ENCODE data around the gene LIN7B. TPM values are rescaled to one million over a fixed set of nuclear protein-coding genes. Genes with fewer than 3 reads are reported as not detected.

Gene LIN7B
- total and polyA plus RNA-seq, 2 of the 13 experiments (the other 11 are each of a cell fraction or from before 2014, with no cell fraction given): 5.3 to 7.6 TPM

- TF ChIP-seq ARID4A (CRISPR knock-in tag; IDR thresholded peaks at IDR 0.05; ENCODE audit: borderline replicate concordance): peak; percentile 94; the same call in 1 of the 2 replicates
- peak; percentile 71 for TF ChIP-seq ZNF503 (CRISPR knock-in tag; IDR thresholded peaks at IDR 0.05)
- TF ChIP-seq ELF3 (CRISPR knock-in tag; IDR thresholded peaks at IDR 0.05): peak; percentile 43; the same call in 1 of the 2 replicates
- peak; percentile 68 for TF ChIP-seq MED1 (CRISPR knock-in tag; IDR thresholded peaks at IDR 0.05)
- TF ChIP-seq ZNF263 (CRISPR knock-in tag; IDR thresholded peaks at IDR 0.05): peak; percentile 31; the same call in 1 of the 2 replicates
- no peak for TF ChIP-seq ZNF317 (CRISPR knock-in tag; IDR thresholded peaks at IDR 0.05)
- TF ChIP-seq ZNF431 (CRISPR knock-in tag; IDR thresholded peaks at IDR 0.05; ENCODE audit: borderline replicate concordance, low read depth): peak; percentile 78; the same call in 1 of the 2 replicates
- no peak; the same call in 1 of the 2 replicates for TF ChIP-seq ZBTB8A (CRISPR knock-in tag; IDR thresholded peaks at IDR 0.05; ENCODE audit: borderline replicate concordance, low read depth)
- TF ChIP-seq ZNF256 (CRISPR knock-in tag; conservative IDR thresholded peaks at IDR 0.05): no peak; the same call in 1 of the 2 replicates
- TF ChIP-seq NR2F2 (IDR thresholded peaks at IDR 0.05; ENCODE audit: borderline replicate concordance, low read depth): no peak; the same call in 1 of the 2 replicates
- TF ChIP-seq ZNF275 (CRISPR knock-in tag; IDR thresholded peaks at IDR 0.05; ENCODE audit: borderline replicate concordance): peak; percentile 49; the same call in 1 of the 2 replicates
- TF ChIP-seq TEF (CRISPR knock-in tag; IDR thresholded peaks at IDR 0.05): peak; percentile 30
- TF ChIP-seq HCFC1 (IDR thresholded peaks at IDR 0.05; ENCODE audit: low read depth, low read length): peak; percentile 37; the same call in 1 of the 2 replicates
- no peak for TF ChIP-seq REL (CRISPR knock-in tag; conservative IDR thresholded peaks at IDR 0.05)
- TF ChIP-seq ZNF567 (CRISPR knock-in tag; IDR thresholded peaks at IDR 0.05; ENCODE audit: borderline replicate concordance): 0 out of 2 replicates have a peak, but pooled peaks have one; percentile 8
- TF ChIP-seq SMAD3 (CRISPR knock-in tag; IDR thresholded peaks at IDR 0.05): peak; percentile 79
- TF ChIP-seq ZBTB2 (CRISPR knock-in tag; IDR thresholded peaks at IDR 0.05; ENCODE audit: low read depth): no peak
- TF ChIP-seq ZNF670 (CRISPR knock-in tag; IDR thresholded peaks at IDR 0.05; ENCODE audit: borderline replicate concordance): peak; percentile 88; the same call in 1 of the 2 replicates
Measured at GRCh38 chr19:49085020-49085867, 28.9 kb upstream of the LIN7B start, which contains the start of gene SNRNP70 (continued).

Data from HepG2 (cell line).